Motor neuron (in vitro differentiated cells): ENCODE results near the gene NPRL2. TPM values are rescaled to one million over a fixed set of nuclear protein-coding genes. Genes with fewer than 3 reads are reported as not detected.

Experiments
- ATAC-seq, 8 experiments: fragments of 200-7000 bp; cut with Tn5 transposase; replicated peaks in 6 of 8; 2 replicates each; pipeline ENCODE4 v1.8.0; 2021; ENCODE audit warnings: mild to moderate bottlenecking in 8 of 8, moderate library complexity in 8 of 8
- H3K27ac ChIP-seq, 2 donors: fragments of 250-450 bp; sonication (Bioruptor Pico); 2 replicates each; pipeline ENCODE4 v1.9.0; 2021; ENCODE audit warnings: antibody characterized with exemption in 2 of 2, mild to moderate bottlenecking in 2 of 2, moderate library complexity in 1 of 2
- H3K4me1 ChIP-seq, 2 donors: fragments of 250-450 bp; sonication (Bioruptor Pico); replicated peaks in 1 of 2; 2 replicates each; pipeline ENCODE4 v1.6.1; 2021; ENCODE audit warnings: antibody characterized with exemption in 2 of 2, mild to moderate bottlenecking in 2 of 2, moderate library complexity in 1 of 2
- H3K4me3 ChIP-seq, 5 donors: fragments of 250-450 bp; sonication (Bioruptor Pico); 2 replicates each; pipeline ENCODE4 v1.9.0; 2021; ENCODE audit warnings: antibody characterized with exemption in 5 of 5, mild to moderate bottlenecking in 5 of 5, moderate library complexity in 4 of 5
- WGBS, 10 experiments: fragments of 450-650 bp; shearing (Covaris generic); methylation state at CpG; one replicate each; pipeline ENCODE4 v1.0.0; 2022; 5-methylcytosine and 5-hydroxymethylcytosine counted together
- in situ Hi-C, 9 experiments: fragments of 400-800 bp; cut with MboI; loops; one replicate each; pipeline ENCODE4 v1.15.0; 2021; ENCODE audit warnings: low sequenced_read_pairs in 9 of 9, low pct_unique_long_range_greater_than_20kb in 2 of 9; ENCODE audit not compliant: unreplicated experiment in 9 of 9
- total RNA-seq, 8 experiments: library from RNA; unstranded; fragments of 300-600 nt; gene quantifications; 2 replicates each; pipeline versions ENCODE4 v1.2.3 to v1.2.4, GENCODE V29; 2022

Gene NPRL2
- total RNA-seq, result 10 to 100 TPM; 17.9 to 90.8 (median 28.9) TPM

DNA sequence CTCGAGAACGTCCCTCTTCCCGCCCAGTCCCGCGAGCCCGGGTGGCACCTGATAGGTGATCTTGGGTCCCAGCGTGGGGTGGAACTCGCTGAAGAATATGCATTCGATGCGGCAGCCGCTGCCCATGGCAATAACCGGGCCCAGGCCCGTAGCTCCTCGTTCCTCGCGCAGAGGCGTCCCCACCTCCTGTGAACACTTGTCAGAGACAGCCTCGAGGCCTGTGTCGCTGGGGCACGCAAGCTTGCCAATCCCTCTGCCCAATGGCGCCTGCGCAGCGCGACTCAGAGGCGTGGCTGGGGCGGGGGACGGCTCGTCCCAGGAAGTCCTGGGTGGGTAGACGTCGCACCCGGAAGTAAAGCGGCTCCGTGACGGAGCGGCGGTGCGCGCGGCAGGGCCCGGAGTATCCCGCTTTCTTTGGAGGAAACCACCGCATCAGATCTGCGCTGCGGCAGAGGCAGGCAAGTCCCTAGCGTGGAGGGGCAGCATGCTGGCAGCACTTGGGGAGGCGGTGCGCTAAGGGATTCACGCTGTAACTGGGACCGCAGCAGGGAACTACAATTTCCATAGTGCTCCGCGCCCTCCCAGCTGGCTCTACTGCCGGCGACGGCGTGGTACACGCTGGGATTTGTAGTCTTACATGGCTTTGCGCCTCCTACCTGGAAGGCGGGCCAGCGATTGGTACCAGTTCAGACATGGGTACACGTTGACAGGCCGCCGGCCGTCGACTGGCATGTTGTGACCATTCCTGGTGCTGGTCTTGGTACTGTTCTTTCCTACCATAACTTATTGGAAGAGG lies at the start of gene NPRL2, which contains the start of gene CYB561D2:
NPRL2 (minus strand) TSS at position 249 of the 796 bp plus-strand sequence; CDS start at position 126, 123 bp downstream.
CYB561D2 (plus strand) TSS at position 336 of the 796 bp plus-strand sequence. CDS start 572 bp downstream, outside the sequence.
- in situ Hi-C loops, result no loop called here
- Histone ChIP-seq H3K4me1 (peaks cover 20 to 25% of the 10 kb centered on the region in 2 donors), H3K4me3 (peak within 1 kb of the TSS; percentile 70 to 85 (median 73)), H3K27ac (peak within 1 kb of the TSS; percentile 97 to 98)
- WGBS, 10 experiments, result 0 to 3% (median 0%) methylated on average over 6 to 44 of the region's 64 CpGs; no CpG with 5 or more reads in 4 of the 10 experiments
- ATAC-seq, result peak; percentile 85 to 94 (median 87)

GRCh38 chr3:50396502-50396901 lies 45.9 kb upstream of the NPRL2 start:
- no peak overlapping the region for H3K4me3 ChIP-seq
- no peak for ATAC-seq
- in situ Hi-C loops, result no loop called here
- H3K4me1 ChIP-seq, result peaks cover 6 to 19% of the 10 kb centered on the region in 2 donors
- H3K27ac ChIP-seq, result no peak overlapping the region
- 78 to 100% (median 96%) methylated on average over 1 to 6 of the region's 10 CpGs; no CpG with 5 or more reads in 6 of the 10 experiments for WGBS, 10 experiments

- 67 to 100% (median 83%) methylated on average over 1 to 3 of the region's 10 CpGs; no CpG with 5 or more reads in 6 of the 10 experiments for WGBS, 10 experiments
- ATAC-seq, result no peak
- in situ Hi-C loops, result no loop called here
Measured at GRCh38 chr3:50395070-50395860, 44.7 kb upstream of the NPRL2 start.

DNA sequence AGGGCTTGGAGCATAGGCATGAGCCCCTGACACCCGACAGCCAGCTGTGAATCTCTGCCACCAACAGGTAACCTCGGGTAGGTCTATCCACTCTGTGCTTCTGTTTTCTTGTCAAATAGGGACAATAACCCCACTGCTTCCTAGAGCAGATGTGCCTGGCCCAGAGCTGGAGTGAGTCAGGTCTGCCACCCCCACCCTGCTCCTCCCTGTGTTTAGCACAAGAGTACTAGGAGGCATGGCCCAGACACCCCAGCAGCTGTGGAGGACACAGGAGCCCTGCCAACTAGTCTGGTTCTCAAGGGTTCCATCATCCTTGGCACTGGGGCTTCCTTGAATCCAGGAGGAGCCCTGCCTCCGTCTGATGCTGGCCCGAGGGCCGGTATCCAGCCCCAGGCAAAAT lies 42.5 kb upstream of the NPRL2 start:
- in situ Hi-C loops, result no loop called here
- Histone ChIP-seq H3K4me1 (peaks cover 8 to 27% of the 10 kb centered on the region in 2 donors), H3K4me3 (no peak overlapping the region), H3K27ac (no peak overlapping the region)
- 60 to 90% (median 68%) methylated on average over 1 to 5 of the region's 5 CpGs; no CpG with 5 or more reads in 6 of the 10 experiments for WGBS, 10 experiments
- peak in 2 of 8 experiments; percentile 66 to 74 for ATAC-seq

More at GRCh38 chr3:50395070-50395860, 44.7 kb upstream of the NPRL2 start:
- no peak overlapping the region for H3K4me3 ChIP-seq
- peaks cover 6 to 19% of the 10 kb centered on the region in 2 donors for H3K4me1 ChIP-seq
- H3K27ac ChIP-seq, result no peak overlapping the region

DNA sequence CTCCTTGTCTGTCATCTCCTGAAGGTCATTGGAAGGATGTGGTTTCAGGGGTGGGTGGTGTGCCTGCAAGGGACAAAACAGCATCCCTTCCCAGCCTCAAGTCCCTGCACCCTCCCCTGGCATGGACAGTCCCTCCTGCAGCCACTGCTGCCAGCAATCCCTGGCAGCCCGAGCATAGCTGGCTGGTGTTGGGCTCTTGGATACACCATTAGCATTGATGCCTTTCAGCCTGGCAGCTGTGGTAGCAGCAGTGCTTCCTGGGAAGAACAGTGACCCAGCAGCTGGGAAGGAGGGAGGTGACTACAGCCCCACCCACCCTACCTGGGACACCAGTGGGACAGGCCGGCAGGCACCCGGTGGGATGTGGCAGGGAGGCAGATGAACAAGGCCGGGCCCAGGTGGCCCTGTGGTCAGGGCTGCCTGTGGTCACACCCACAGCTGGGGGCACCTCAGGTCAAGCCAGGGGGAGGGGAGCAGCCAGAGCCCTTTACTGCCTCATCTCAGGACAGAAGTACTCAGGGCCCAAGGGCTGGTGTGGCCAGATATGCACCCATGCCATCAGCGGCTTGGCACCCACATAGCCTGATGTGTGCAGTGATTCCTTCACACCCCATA lies 41.6 kb upstream of the NPRL2 start:
- 33 to 87% (median 73%) methylated on average over 1 to 4 of the region's 5 CpGs; no CpG with 5 or more reads in 6 of the 10 experiments for WGBS, 10 experiments
- Histone ChIP-seq H3K27ac (no peak overlapping the region), H3K4me1 (peaks cover 8 to 30% of the 10 kb centered on the region in 2 donors), H3K4me3 (no peak overlapping the region)
- ATAC-seq, result no peak
- in situ Hi-C loops, result no loop called here

GRCh38 chr3:50390508-50391224 lies 40.1 kb upstream of the NPRL2 start:
- Histone ChIP-seq H3K4me1 (peaks cover 7 to 26% of the 10 kb centered on the region in 2 donors), H3K27ac (no peak overlapping the region), H3K4me3 (no peak overlapping the region)
- in situ Hi-C loops, result no loop called here
- WGBS, 10 experiments, result 40 to 100% (median 97%) methylated on average over 1 to 3 of the region's 12 CpGs; no CpG with 5 or more reads in 6 of the 10 experiments
- peak in 1 of 8 experiments; percentile 23 for ATAC-seq

- in situ Hi-C loops, result no loop called here
- no peak overlapping the region for H3K4me3 ChIP-seq
- peaks cover 7 to 26% of the 10 kb centered on the region in 2 donors for H3K4me1 ChIP-seq
- 100% methylated on average over 1 to 2 of the region's 6 CpGs; no CpG with 5 or more reads in 8 of the 10 experiments for WGBS, 10 experiments
- no peak for ATAC-seq
- H3K27ac ChIP-seq, result no peak overlapping the region
Measured at GRCh38 chr3:50389414-50389767, 38.8 kb upstream of the NPRL2 start.

DNA sequence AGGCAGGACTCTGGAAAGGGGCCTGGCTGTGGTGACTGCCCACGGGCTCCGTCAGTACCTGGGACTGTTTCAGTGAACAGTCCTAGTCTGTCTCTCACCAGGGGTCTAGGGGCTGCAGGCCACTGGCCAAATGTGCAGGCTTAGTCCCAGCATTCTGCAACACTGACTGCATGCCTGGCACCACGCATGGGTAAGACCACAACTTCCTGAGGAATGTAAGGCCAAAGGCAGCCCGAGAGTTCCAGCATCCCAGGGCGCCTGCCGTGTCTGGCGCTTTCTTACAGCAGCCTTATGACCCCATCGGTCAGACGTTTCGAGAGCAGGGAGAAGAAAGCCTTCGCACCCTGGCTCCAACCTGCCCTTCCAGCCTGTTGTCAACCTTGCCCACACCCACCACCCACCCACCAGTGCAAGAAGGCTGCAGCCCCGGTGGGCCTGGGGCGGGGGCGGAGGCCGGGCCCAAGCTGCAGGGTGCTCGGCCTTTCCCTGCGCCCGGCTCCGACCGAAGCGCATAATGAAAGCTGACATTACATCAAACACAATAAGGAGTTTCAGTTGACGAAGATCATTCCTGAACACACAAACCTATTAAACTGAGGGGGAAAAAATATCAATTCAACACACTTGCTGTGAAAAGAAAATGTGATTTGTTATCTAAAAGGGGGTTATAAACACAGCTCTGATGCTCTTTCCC lies 38.3 kb upstream of the NPRL2 start:
- Histone ChIP-seq H3K4me1 (peaks cover 7 to 26% of the 10 kb centered on the region in 2 donors), H3K27ac (no peak overlapping the region), H3K4me3 (no peak overlapping the region)
- 60 to 72% (median 61%) methylated on average over 1 to 11 of the region's 22 CpGs; no CpG with 5 or more reads in 7 of the 10 experiments for WGBS, 10 experiments
- peak in 4 of 8 experiments; percentile 4 to 46 (median 20) for ATAC-seq
- in situ Hi-C loops, result no loop called here

DNA sequence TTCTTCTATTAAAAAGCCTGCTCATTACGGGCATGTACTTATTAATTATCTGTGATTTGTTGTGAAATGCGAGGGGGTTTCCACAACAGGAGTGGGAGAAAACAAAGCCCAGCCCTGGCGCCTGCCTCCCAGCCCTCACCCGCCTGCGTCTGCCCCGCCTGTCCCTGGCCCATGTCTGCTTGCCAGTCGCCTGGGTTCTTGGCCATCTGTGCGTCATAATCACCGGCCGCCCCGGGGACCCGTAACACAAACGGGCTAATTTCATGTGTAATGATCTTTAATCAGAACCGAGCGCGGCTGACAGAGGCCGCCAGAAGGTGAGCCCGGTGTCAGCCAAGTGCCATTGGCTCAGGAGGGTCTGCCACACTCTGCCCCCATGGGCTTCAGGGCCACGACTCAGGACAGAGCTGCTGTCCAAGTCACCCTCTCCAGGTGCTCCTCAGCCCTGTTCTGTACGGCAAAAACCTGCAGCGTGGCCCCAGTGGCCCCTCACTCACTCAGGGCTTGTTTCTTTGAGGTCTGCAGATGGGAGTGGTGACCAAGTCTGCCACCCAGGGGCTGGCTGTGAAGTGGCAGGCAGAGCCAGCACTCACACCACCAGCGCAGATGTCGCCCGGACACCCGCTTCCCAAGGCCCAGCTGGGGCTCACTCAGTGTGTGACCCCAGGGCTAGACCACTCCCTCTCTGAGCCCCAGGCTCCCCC lies 37.6 kb upstream of the NPRL2 start:
- Histone ChIP-seq H3K4me3 (no peak overlapping the region), H3K4me1 (peaks cover 7 to 26% of the 10 kb centered on the region in 2 donors), H3K27ac (no peak overlapping the region)
- WGBS, 10 experiments, result 4 to 84% (median 47%) methylated on average over 3 to 13 of the region's 25 CpGs; no CpG with 5 or more reads in 3 of the 10 experiments
- peak; percentile 19 to 83 (median 78) for ATAC-seq
- in situ Hi-C loops, result no loop called here

- no peak for ATAC-seq
- Histone ChIP-seq H3K4me3 (no peak overlapping the region), H3K4me1 (peaks cover 27 to 48% of the 10 kb centered on the region in 2 donors), H3K27ac (no peak overlapping the region)
- WGBS, 10 experiments, result 40 to 100% (median 88%) methylated on average over 1 to 11 of the region's 13 CpGs; no CpG with 5 or more reads in 4 of the 10 experiments
- in situ Hi-C loops, result no loop called here
Measured at GRCh38 chr3:50385754-50386153, 35.2 kb upstream of the NPRL2 start.

DNA sequence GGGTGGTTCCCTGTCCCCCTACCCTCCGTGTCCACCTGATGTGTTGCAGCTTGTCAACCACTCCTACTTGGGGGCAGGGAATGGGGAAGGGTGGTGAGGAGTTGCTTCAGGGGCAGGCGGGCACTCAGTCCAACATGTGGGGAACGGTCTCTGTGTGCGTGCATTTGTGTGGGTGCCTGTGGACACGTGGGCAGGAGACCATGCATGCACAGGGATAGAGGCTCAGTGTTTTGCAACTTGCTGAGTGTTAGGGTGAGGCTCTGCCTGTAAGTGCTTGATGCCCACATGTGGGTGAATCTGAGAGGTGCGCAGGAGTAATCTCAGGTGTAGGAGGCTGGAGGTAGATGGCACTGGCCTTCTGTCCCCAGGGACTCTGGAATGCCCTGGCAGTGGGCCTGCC lies 33.2 kb upstream of the NPRL2 start:
- ATAC-seq, result no peak
- H3K4me1 ChIP-seq, result peaks cover 37 to 54% of the 10 kb centered on the region in 2 donors
- H3K4me3 ChIP-seq, result no peak overlapping the region
- WGBS, 10 experiments, result 80 to 100% (median 100%) methylated on average over 1 to 2 of the region's 6 CpGs; no CpG with 5 or more reads in 7 of the 10 experiments
- in situ Hi-C loops, result no loop called here
- H3K27ac ChIP-seq, result no peak overlapping the region
